Kidney epithelial cell (primary cell): Measurements from ENCODE around the gene KRT2. TPM values are rescaled to one million over a fixed set of nuclear protein-coding genes. Genes with fewer than 3 reads are reported as not detected.

Source experiments
- DNase-seq: peaks from one replicate; pipeline ENCODE4 v3.0.0-alpha.2; 2010; ENCODE audit warnings: low read depth
- H3K27me3 ChIP-seq: 2 replicates; pipeline ENCODE4 v1.6.0; 2011; ENCODE audit warnings: low read length; ENCODE audit not compliant: control insufficient read depth, insufficient read depth
- H3K36me3 ChIP-seq: 2 replicates; pipeline ENCODE4 v1.5.1; 2011; ENCODE audit warnings: low read length; ENCODE audit not compliant: control insufficient read depth, insufficient read depth
- H3K4me3 ChIP-seq: 2 replicates; pipeline ENCODE4 v1.5.1; 2011; ENCODE audit warnings: low read depth, mild to moderate bottlenecking, control low read depth, low read length
- total RNA-seq: library from RNA; depleted of rRNA; stranded (reverse); fragments of >200 nt; gene quantifications from 2 replicates; pipeline ENCODE4 v1.2.3, GENCODE V29; 2015
- TF ChIP-seq, protein P1 (sequence below): IDR thresholded peaks from 2 replicates; pipeline ENCODE4 v1.5.1; 2011; ENCODE audit warnings: mild to moderate bottlenecking, moderate library complexity, low read length, control low read depth, inconsistent platforms; ENCODE audit not compliant: insufficient read depth, poor library complexity, severe bottlenecking

The KRT2 gene
- total RNA-seq, 1 donor from 2014 or later = not detected

DNA sequence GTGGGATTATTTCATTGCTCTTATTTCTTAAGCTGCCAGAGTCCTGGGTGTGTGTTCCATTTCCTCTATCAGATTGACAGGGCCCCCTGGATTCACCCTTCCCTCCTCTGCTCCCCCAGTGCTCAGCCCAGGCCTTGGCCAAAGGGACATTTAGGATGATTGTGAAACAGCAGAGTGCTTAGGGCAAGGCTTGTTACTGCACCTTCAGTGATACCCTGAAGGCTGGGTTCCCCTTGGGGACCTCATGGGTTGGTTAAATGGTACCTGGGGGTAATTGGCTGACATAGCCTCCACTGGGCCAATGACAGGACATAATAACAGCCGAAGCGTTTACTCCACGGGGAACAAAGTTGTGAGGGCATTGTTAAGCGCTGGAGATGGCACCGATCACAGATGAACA, 49.5 kb downstream of the KRT2 start:
- Histone ChIP-seq H3K4me3 (no peak overlapping the region), H3K27me3 (peaks cover 42% of the 10 kb centered on the region), H3K36me3 (no peaks in the 10 kb centered on the region)
- no peak for DNase-seq
- TF ChIP-seq, protein P1, sequence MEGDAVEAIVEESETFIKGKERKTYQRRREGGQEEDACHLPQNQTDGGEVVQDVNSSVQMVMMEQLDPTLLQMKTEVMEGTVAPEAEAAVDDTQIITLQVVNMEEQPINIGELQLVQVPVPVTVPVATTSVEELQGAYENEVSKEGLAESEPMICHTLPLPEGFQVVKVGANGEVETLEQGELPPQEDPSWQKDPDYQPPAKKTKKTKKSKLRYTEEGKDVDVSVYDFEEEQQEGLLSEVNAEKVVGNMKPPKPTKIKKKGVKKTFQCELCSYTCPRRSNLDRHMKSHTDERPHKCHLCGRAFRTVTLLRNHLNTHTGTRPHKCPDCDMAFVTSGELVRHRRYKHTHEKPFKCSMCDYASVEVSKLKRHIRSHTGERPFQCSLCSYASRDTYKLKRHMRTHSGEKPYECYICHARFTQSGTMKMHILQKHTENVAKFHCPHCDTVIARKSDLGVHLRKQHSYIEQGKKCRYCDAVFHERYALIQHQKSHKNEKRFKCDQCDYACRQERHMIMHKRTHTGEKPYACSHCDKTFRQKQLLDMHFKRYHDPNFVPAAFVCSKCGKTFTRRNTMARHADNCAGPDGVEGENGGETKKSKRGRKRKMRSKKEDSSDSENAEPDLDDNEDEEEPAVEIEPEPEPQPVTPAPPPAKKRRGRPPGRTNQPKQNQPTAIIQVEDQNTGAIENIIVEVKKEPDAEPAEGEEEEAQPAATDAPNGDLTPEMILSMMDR = no peak

DNA sequence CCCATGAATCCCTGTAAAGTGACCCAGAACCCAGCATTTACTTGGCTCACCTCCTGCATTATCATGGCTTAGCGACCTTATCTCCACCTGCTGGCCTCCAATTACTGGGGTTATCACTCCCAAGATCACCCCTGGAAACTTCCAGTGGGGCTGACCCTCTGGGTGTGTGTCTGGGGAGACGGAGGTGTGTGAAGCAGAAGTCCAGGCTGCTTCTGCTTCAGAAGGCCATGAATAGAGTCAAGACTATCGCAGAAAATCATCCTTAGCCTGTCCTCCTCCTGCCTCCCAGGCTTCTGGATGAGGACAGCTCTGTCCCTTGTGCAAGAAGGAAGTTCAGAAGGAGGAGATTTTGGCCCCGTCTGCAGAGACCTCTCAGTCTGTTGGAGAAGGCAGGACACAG, 50.3 kb downstream of the KRT2 start:
- H3K4me3 ChIP-seq = no peak overlapping the region
- H3K27me3 ChIP-seq = peaks cover 43% of the 10 kb centered on the region
- no peaks in the 10 kb centered on the region for H3K36me3 ChIP-seq

DNA sequence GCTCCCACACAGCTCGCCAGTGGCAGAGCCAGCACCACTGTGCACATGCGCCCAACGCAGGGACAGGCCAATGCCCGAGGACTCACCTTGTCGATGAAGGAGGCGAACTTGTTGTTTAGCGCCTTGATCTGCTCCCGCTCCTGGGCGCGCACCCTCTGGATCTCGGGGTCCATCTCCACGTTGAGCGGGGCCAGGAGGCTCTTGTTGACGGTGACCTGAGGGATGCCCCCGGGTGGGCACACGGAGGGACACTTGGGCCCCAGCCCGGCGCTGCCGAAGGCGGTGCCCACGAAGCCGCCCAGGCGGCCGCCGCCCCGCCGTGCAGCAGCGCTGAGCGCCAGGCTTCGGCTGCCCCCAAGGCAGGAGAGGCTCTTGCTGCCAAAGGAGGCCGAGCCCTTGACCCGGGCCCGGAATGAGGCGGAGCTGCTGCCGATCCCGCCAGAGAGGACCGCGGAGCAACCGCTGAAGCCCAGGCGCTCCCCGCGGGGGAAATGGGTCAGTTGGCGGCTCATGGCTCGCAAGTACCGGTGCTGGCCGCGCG, 51.0 kb downstream of the KRT2 start, which contains the start of gene KRT72:
Gene KRT72, minus strand, starts transcription at position 523 of the 541 bp plus-strand sequence. Its CDS starts 11 bp downstream, at position 512.
- peaks cover 43% of the 10 kb centered on the region for H3K27me3 ChIP-seq
- no peaks in the 10 kb centered on the region for H3K36me3 ChIP-seq
- H3K4me3 ChIP-seq = no peak within 1 kb of the TSS
- TF ChIP-seq, protein P1 = no peak
- no peak for DNase-seq

More for the DNA sequence above, 50.3 kb downstream of the KRT2 start:
- DNase-seq = no peak
- TF ChIP-seq, protein P1 = no peak

DNA sequence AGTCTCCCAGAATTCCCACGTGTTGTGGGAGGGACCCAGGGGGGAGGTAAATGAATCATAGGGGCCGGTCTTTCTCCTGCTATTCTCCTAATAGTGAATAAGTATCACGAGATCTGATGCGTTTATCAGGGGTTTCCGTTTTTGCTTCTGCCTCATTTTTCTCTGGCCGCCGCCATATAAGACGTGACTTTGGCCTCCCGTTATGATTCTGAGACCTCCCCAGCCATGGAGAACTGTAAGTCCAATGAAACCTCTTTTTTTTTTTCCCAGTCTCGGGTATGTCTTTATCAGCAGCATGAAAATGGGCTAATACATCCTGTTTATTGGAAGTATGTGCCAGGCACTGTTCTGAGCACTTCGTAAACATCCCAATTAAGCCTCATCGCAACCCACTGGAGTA, 51.5 kb downstream of the KRT2 start:
- no peak overlapping the region for H3K4me3 ChIP-seq
- TF ChIP-seq, protein P1 = no peak
- peaks cover 43% of the 10 kb centered on the region for H3K27me3 ChIP-seq
- H3K36me3 ChIP-seq = no peaks in the 10 kb centered on the region
- DNase-seq = no peak

DNA sequence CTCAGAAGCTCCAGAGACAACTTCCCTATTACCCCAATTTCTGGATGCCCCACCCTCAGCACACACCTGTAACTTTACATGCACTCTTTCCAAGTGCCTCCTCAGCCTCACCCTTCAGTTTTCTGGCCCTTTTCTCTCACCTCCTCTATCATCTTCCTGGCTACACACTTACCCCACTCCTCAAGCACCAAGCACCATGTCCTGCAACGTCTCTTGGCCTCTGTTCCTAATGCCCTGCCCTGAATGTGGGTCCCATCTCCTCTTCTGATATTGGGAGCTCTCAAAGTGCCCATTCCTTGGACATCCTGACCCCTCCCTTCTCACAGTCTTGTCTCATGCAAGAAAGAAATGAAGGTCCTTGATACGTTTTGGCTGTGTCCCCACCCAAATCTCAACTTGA, 51.9 kb downstream of the KRT2 start:
- H3K27me3 ChIP-seq = peaks cover 43% of the 10 kb centered on the region
- no peaks in the 10 kb centered on the region for H3K36me3 ChIP-seq
- no peak for DNase-seq
- no peak overlapping the region for H3K4me3 ChIP-seq
- TF ChIP-seq, protein P1 = no peak

DNA sequence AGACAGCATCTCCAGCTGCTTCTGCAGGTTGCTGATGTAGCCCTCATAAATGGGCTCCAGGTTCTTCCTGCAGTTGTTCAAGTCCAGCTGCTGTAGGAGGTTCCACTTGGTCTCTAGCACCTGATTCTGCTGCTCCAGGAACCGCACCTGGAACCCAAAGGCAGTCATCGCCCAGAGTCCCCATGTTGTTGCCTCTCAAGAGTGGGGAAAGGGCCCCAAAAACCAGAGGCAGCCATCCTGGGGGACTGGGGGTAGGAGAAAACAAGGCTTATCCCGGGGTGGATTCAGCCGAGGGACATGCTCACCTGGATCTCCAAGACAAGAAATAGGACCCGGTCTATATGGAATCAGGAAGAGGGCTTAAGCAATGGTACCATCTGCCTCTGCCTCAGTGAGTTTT, 53.0 kb downstream of the KRT2 start:
- no peaks in the 10 kb centered on the region for H3K36me3 ChIP-seq
- H3K27me3 ChIP-seq = peaks cover 41% of the 10 kb centered on the region
- no peak for DNase-seq
- no peak overlapping the region for H3K4me3 ChIP-seq
- TF ChIP-seq, protein P1 = no peak
